GM19240 (cell line): Measurements from ENCODE around the gene DLK1.

Experiments used
- DNase-seq: peaks from one replicate; pipeline ENCODE4 v3.0.0; 2011; ENCODE audit warnings: low spot score; ENCODE audit not compliant: insufficient read length

DLK1 gene

GRCh38 chr14:100776681-100777365 lies 50.1 kb downstream of the DLK1 start:
- no peak for DNase-seq

- no peak for DNase-seq
Observed at GRCh38 chr14:100777366-100777817, 50.7 kb downstream of the DLK1 start.

DNA sequence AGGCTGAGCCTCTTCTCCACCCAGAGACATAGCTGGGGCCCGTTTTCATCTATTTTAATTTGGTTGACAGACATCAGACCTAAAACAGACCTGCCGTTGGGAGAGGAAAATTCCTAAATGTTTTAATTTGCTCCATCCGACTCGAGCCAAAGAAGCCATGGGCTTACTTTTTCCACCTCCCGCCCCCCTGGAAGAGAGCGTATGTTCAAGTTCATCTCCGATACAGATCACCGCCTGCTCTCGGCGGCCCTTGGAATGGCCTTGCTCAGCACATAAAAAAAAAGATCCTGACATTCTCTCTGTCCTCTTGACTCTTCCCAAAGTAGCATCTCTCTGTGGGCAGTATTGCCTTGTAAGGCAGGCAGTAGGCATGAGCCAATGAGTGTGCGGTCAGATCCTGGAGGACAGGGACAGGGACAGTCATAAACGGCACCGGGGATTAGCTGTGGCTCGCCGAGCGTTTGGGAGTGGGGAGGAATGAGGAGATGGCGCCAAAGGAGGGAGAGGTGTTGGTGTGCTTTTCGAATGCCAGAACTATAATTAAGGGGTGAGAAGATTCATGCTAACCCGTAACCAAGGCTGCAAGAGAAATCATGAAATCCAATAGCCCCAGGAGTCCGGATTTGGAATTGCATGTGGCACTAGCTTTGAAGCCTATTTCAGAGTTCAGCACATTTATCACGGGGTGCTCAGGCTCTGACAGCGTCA lies 51.3 kb downstream of the DLK1 start:
- no peak for DNase-seq

DNA sequence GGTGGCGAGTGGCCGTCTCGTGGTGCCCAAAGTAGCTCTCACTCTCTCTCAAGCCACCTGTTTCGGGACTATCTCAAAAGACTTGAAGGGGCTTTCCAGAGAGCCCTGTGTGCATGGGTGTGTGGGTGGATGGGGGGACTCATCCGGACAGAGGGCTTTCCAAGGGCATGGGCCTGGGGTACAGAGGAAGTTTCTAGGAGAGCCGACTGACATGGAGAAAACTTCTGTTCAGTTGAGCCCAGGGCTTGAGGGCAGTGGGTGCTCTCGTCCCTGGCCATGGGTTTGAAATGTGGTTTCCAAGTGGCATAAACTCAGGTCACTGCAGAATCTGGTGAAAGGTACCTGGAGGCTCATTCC lies 51.8 kb downstream of the DLK1 start:
- DNase-seq: no peak

GRCh38 chr14:100778951-100779690 lies 52.4 kb downstream of the DLK1 start:
- DNase-seq: no peak

GRCh38 chr14:100779691-100780080 lies 53.0 kb downstream of the DLK1 start:
- no peak for DNase-seq

- DNase-seq: no peak
Observed at GRCh38 chr14:100780246-100780645, 53.6 kb downstream of the DLK1 start.

DNA sequence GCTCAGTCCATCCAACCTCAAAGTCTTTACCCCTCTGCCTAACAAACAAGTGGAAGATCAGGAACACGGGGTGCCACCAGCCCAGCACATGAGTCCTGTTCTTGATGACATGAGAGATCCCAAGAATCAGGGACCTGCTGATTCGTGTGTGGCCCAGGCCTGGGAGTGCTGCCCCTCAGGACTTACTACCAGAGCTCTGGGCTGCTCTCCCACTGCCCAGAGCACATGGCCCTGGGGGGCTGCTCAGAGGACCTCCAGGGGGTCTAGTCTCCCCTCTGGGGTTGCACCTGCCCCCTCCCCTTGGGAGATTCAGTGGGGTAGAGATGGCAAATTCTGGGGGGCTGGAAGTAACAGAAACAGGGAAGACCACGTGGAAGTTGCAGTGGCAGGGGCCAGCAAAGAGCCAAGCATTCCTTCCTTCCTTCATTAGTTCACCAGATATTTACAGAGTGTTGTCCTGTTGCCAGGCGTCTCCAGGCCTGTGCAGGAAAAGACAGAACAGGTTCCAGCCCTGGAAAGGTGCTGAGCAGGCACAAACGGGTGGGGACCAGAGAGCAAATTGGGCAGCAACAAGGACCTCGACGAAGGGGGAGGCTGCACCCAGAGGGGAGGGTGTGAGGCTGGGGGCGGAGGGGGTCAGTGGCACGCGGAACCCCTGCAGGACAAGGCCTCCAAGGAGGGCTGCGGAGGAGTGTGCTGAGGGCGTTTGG lies 54.1 kb downstream of the DLK1 start:
- no peak for DNase-seq

GRCh38 chr14:100781952-100782351 lies 55.3 kb downstream of the DLK1 start:
- no peak for DNase-seq

- no peak for DNase-seq
Observed at GRCh38 chr14:100782516-100783320, 56.0 kb downstream of the DLK1 start.

DNA sequence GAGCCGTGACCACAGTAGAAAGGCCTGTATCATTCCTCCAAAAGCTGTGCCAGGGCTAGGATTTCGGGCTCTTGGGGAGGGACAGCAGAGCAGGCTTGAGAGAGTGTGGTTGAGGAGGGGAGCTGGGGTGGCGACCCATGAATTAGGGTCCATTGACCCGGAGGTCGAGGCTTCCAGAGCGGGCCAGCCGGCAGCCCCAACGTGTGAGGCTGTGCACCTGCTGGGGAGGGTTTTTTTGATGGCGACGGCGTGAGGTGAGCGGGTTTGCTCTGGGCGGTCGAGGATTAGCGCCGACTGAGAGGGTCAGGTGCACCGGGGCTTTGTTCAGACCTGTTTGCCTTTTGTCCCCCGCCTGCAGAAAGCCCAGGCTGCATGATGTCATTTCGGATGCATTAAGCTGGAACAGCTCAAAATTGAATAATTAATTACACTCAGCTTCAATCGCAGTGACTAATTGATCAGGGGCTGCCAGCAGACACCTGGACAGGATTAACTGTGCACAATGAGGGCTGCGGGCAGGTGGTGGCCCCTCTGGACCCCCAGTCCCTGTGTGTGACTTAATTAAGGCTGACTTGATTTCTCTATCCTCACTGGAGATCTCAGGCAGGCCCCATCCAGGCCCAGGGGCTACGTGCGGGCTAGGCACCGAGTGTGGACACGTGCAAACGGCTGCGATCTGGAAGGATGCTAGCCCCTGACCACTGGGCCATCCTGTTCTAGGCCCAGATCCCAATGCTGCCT lies 57.1 kb downstream of the DLK1 start:
- no peak for DNase-seq

GRCh38 chr14:100784523-100785337 lies 58.0 kb downstream of the DLK1 start:
- no peak for DNase-seq

DNA sequence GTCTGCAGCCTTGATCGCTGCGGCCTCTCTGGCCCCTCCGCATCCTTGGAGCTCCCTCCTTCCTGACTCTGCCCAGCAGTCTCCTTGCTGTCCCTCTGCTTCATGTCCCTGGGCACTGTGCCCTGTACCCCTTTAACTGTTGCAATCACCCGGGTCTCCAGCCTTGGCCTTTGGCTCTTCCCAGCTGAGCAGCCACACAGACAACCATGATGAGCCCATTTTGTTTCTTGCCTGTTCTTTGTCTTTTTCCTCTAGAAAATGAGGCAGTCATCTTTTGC lies 58.6 kb downstream of the DLK1 start:
- no peak for DNase-seq

DNA sequence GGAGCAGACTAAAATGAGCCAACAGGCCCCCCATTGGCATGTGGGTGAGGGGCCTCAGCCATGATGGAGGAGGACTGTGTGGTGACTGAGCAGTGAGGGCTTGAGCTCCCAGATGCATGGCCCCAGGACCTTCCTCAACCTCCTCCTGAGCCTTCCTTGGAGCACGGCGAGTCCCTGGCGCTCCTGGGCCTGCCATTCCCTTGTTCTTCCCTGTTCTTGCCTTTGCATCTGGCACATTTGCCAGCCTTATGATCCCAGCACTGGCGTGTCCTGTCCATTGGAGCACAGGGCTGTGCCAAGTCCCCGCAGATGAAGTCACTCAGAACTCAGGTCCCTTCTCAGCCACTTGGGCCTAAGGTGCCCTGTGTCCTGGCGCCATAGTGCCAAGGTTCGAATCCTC lies 58.9 kb downstream of the DLK1 start:
- DNase-seq: no peak

DNA sequence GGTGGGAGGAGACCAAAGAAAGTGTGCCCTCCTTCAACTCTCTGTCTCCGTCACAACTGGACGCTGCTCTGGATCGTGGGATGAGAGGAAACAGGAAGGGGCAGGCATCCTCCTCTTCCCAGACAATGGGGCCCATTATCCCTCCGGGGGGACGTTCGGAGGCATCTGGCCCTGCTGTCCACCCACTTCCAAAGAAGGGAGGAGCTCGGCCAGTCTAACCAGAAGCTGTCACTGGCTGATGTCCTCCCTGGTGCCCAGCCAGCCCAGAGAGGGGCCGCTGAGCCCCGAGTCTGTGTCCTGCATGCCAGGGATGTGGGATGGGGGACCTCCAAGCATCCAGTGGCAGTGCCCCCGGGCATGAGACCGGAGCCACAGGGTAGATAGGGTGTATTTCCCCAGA lies 59.4 kb downstream of the DLK1 start:
- no peak for DNase-seq

GRCh38 chr14:100786576-100787219 lies 60.0 kb downstream of the DLK1 start:
- no peak for DNase-seq

- DNase-seq: no peak
Observed at GRCh38 chr14:100787659-100788058, 61.0 kb downstream of the DLK1 start.
